KBM-7 (cell line): ENCODE measurements around the gene RNF41.

Source experiments
- DNase-seq: peaks from one replicate; pipeline ENCODE4 v3.0.0-alpha.2; 2015
- in situ Hi-C: fragments of 300-500 bp; cut with MboI; formaldehyde crosslinking; loops from 2 replicates; pipeline ENCODE4 v1.14.3; 2020; ENCODE audit warnings: low sequenced_read_pairs, low pct_unique_long_range_greater_than_20kb, mixed read lengths

RNF41 gene

GRCh38 chr12:56189918-56190694 lies 31.6 kb downstream of the RNF41 start:
- peak; percentile 95 for DNase-seq
- in situ Hi-C loops, result no loop called here

- peak; percentile 85 for DNase-seq
- in situ Hi-C loops, result no loop called here
Observed at GRCh38 chr12:56189099-56189917, 32.4 kb downstream of the RNF41 start, which contains the start of gene SMARCC2. Gene SMARCC2 (minus strand): TSS chr12:56189483. CDS start chr12:56189461, 22 bp downstream.

GRCh38 chr12:56188778-56189098 lies 33.0 kb downstream of the RNF41 start:
- peak; percentile 20 for DNase-seq
- in situ Hi-C loops, result no loop called here

- peak; percentile 27 for DNase-seq
Observed at GRCh38 chr12:56188131-56188777, 33.5 kb downstream of the RNF41 start.

GRCh38 chr12:56186957-56187356 lies 34.8 kb downstream of the RNF41 start:
- DNase-seq, result no peak
- in situ Hi-C loops, result no loop called here

More at GRCh38 chr12:56188131-56188777, 33.5 kb downstream of the RNF41 start:
- in situ Hi-C loops, result no loop called here

GRCh38 chr12:56178347-56178746 lies 43.4 kb downstream of the RNF41 start:
- in situ Hi-C loops, result no loop called here

GRCh38 chr12:56172839-56173238 lies 48.9 kb downstream of the RNF41 start:
- no peak for DNase-seq
- in situ Hi-C loops, result no loop called here

More at GRCh38 chr12:56178347-56178746, 43.4 kb downstream of the RNF41 start:
- DNase-seq, result no peak

GRCh38 chr12:56169229-56169759 lies 52.4 kb downstream of the RNF41 start:
- DNase-seq, result no peak
- in situ Hi-C loops, result no loop called here

- no peak for DNase-seq
- in situ Hi-C loops, result no loop called here
Observed at GRCh38 chr12:56165369-56165768, 56.4 kb downstream of the RNF41 start.

GRCh38 chr12:56164345-56164729 lies 57.4 kb downstream of the RNF41 start:
- in situ Hi-C loops, result no loop called here
- no peak for DNase-seq

- no peak for DNase-seq
- in situ Hi-C loops, result no loop called here
Observed at GRCh38 chr12:56163533-56164344, 58.0 kb downstream of the RNF41 start.

GRCh38 chr12:56162468-56163290 lies 59.0 kb downstream of the RNF41 start:
- no peak for DNase-seq
- in situ Hi-C loops, result no loop called here

- in situ Hi-C loops, result no loop called here
Observed at GRCh38 chr12:56161690-56162351, 59.9 kb downstream of the RNF41 start.

GRCh38 chr12:56160894-56161689 lies 60.6 kb downstream of the RNF41 start:
- DNase-seq, result no peak
- in situ Hi-C loops, result no loop called here

More at GRCh38 chr12:56161690-56162351, 59.9 kb downstream of the RNF41 start:
- DNase-seq, result no peak

GRCh38 chr12:56160193-56160763 lies 61.4 kb downstream of the RNF41 start:
- DNase-seq, result peak; percentile 16
- in situ Hi-C loops, result no loop called here

- in situ Hi-C loops, result no loop called here
- DNase-seq, result no peak
Observed at GRCh38 chr12:56159482-56160192, 62.1 kb downstream of the RNF41 start.
